HG03432 (cell line): ENCODE measurements around the gene LAMC3.

Experiments used
- ATAC-seq: cut with Tn5 transposase; IDR thresholded peaks from one replicate; pipeline ENCODE4 v1.9.1; 2021; ENCODE audit warnings: mild to moderate bottlenecking, moderate library complexity; ENCODE audit not compliant: unreplicated experiment

LAMC3 gene

GRCh38 chr9:131042666-131043065, 33.7 kb downstream of the LAMC3 start:
- ATAC-seq = no peak

GRCh38 chr9:131043087-131043486, 34.1 kb downstream of the LAMC3 start:
- no peak for ATAC-seq

GRCh38 chr9:131043646-131044045, 34.7 kb downstream of the LAMC3 start:
- no peak for ATAC-seq

GRCh38 chr9:131045300-131046092, 36.5 kb downstream of the LAMC3 start:
- no peak for ATAC-seq

- ATAC-seq = no peak
These were observed 37.1 kb downstream of the LAMC3 start for GRCh38 chr9:131046093-131046380.

- no peak for ATAC-seq
These were observed 37.7 kb downstream of the LAMC3 start for GRCh38 chr9:131046581-131047202.

GRCh38 chr9:131048332-131048731, 39.4 kb downstream of the LAMC3 start:
- ATAC-seq = no peak

GRCh38 chr9:131048820-131049219, 39.8 kb downstream of the LAMC3 start:
- no peak for ATAC-seq

GRCh38 chr9:131049829-131050715, 41.1 kb downstream of the LAMC3 start:
- no peak for ATAC-seq

GRCh38 chr9:131050831-131051230, 41.9 kb downstream of the LAMC3 start:
- no peak for ATAC-seq

- ATAC-seq = no peak
These were observed 42.9 kb downstream of the LAMC3 start for GRCh38 chr9:131051592-131052517.

GRCh38 chr9:131053896-131054295, 44.9 kb downstream of the LAMC3 start:
- no peak for ATAC-seq

- no peak for ATAC-seq
These were observed 48.0 kb downstream of the LAMC3 start for GRCh38 chr9:131056781-131057506.

GRCh38 chr9:131060900-131061630, 52.1 kb downstream of the LAMC3 start:
- ATAC-seq = no peak

GRCh38 chr9:131062969-131063368, 54.0 kb downstream of the LAMC3 start:
- no peak for ATAC-seq

GRCh38 chr9:131065599-131065998, 56.6 kb downstream of the LAMC3 start:
- no peak for ATAC-seq

GRCh38 chr9:131067625-131068024, 58.7 kb downstream of the LAMC3 start:
- no peak for ATAC-seq

GRCh38 chr9:131068076-131068816, 59.3 kb downstream of the LAMC3 start:
- no peak for ATAC-seq

- ATAC-seq = no peak
These were observed 60.7 kb downstream of the LAMC3 start for GRCh38 chr9:131069699-131070098.
